WTC11 (cell line): ENCODE data around the gene EDAR. TPM values are rescaled to one million over a fixed set of nuclear protein-coding genes. Genes with fewer than 3 reads are reported as not detected.

Experiments
- ATAC-seq: fragments of 200-7000 bp; cut with Tn5 transposase; 2 replicates; pipeline ENCODE4 v1.10.0; 2021; ENCODE audit warnings: mild to moderate bottlenecking, moderate library complexity
- CTCF ChIA-PET: fragments of 300-600 bp; sonication (Branson Sonifier 250); formaldehyde crosslinking; loops from one replicate; lab custom pipeline; 2021; ENCODE audit warnings: antibody characterized with exemption; lab: Charles Lee
- POLR2A ChIA-PET: fragments of 350-600 bp; sonication (Branson Sonifier 250); formaldehyde crosslinking; loops from one replicate; lab custom pipeline; 2021; ENCODE audit warnings: antibody characterized with exemption; lab: Charles Lee
- DNase-seq: peaks from one replicate; pipeline ENCODE4 v3.0.0; 2021; ENCODE audit warnings: low spot score
- H3K27ac Mint-ChIP-seq: 2 replicates; pipeline ENCODE4 v1.8.0; 2021; ENCODE audit warnings: mixed read lengths
- H3K27me3 Mint-ChIP-seq: 2 replicates; pipeline ENCODE4 v1.8.0; 2021; ENCODE audit warnings: low read depth, mild to moderate bottlenecking, moderate library complexity, mixed read lengths
- H3K36me3 Mint-ChIP-seq: 2 replicates; pipeline ENCODE4 v1.8.0; 2021; ENCODE audit warnings: mixed read lengths
- H3K4me1 Mint-ChIP-seq: 2 replicates; pipeline ENCODE4 v1.8.0; 2022; ENCODE audit warnings: mixed read lengths
- H3K4me3 Mint-ChIP-seq: 2 replicates; pipeline ENCODE4 v1.8.0; 2021; ENCODE audit warnings: mild to moderate bottlenecking, moderate library complexity, mixed read lengths
- H3K9me3 Mint-ChIP-seq: 2 replicates; pipeline ENCODE4 v1.8.0; 2021; ENCODE audit warnings: mixed read lengths
- CREB1 ChIP-seq: sonication (generic); formaldehyde crosslinking; IDR thresholded peaks from 2 replicates; pipeline ENCODE4 v1.8.0; 2023; ENCODE audit warnings: mild to moderate bottlenecking, missing genetic modification reagents
- FOXK1 ChIP-seq: sonication (generic); formaldehyde crosslinking; IDR thresholded peaks from 2 replicates; pipeline ENCODE4 v1.8.0; 2022; ENCODE audit warnings: mild to moderate bottlenecking, moderate library complexity, missing genetic modification reagents
- IRF2 ChIP-seq: sonication (generic); formaldehyde crosslinking; IDR thresholded peaks from 2 replicates; pipeline ENCODE4 v1.8.0; 2022; ENCODE audit warnings: low read depth, missing genetic modification reagents, borderline replicate concordance
- MXD4 ChIP-seq: fragments of 250-450 bp; sonication (Bioruptor Pico); IDR thresholded peaks from 2 replicates; pipeline ENCODE4 v1.8.0; 2021; ENCODE audit warnings: mild to moderate bottlenecking, moderate library complexity, borderline replicate concordance
- NFE2L1 ChIP-seq: sonication (generic); formaldehyde crosslinking; IDR thresholded peaks from 2 replicates; pipeline ENCODE4 v1.8.1; 2023; ENCODE audit warnings: missing genetic modification reagents
- NFYB ChIP-seq: sonication (generic); formaldehyde crosslinking; conservative IDR thresholded peaks from 2 replicates; pipeline ENCODE4 v1.8.0; 2022; ENCODE audit warnings: low read depth, missing genetic modification reagents
- NR3C1 ChIP-seq: sonication (generic); formaldehyde crosslinking; conservative IDR thresholded peaks from 2 replicates; pipeline ENCODE4 v1.8.1; 2023; ENCODE audit warnings: low read depth, mild to moderate bottlenecking, missing genetic modification reagents
- PRRX2 ChIP-seq: fragments of 250-450 bp; sonication (Bioruptor Pico); IDR thresholded peaks from 2 replicates; pipeline ENCODE4 v1.8.0; 2021; ENCODE audit warnings: mild to moderate bottlenecking
- SP1 ChIP-seq: sonication (generic); formaldehyde crosslinking; conservative IDR thresholded peaks from 2 replicates; pipeline ENCODE4 v1.8.1; 2022; ENCODE audit warnings: missing genetic modification reagents
- ZNF671 ChIP-seq: fragments of 250-450 bp; sonication (Bioruptor Pico); IDR thresholded peaks from 2 replicates; pipeline ENCODE4 v1.8.0; 2021; ENCODE audit warnings: mild to moderate bottlenecking
- total RNA-seq: library from RNA; stranded (reverse); gene quantifications from 3 replicates; pipeline ENCODE4 v1.2.3, GENCODE V29; 2021
- TF ChIP-seq, protein P1 (sequence below): sonication (generic); formaldehyde crosslinking; IDR thresholded peaks from 2 replicates; pipeline ENCODE4 v1.8.1; 2022; ENCODE audit warnings: mild to moderate bottlenecking, moderate library complexity, missing genetic modification reagents
- TF ChIP-seq, protein P2 (sequence below): sonication (generic); formaldehyde crosslinking; IDR thresholded peaks from 2 replicates; pipeline ENCODE4 v1.8.0; 2023; ENCODE audit warnings: mild to moderate bottlenecking, missing genetic modification reagents
- TF ChIP-seq, protein P3 (sequence below): sonication (generic); formaldehyde crosslinking; IDR thresholded peaks from 2 replicates; pipeline ENCODE4 v1.8.0; 2022; ENCODE audit warnings: mild to moderate bottlenecking, missing genetic modification reagents
- TF ChIP-seq, protein P4 (sequence below): fragments of 200-600 bp; IDR thresholded peaks from 2 replicates; pipeline ENCODE4 v1.8.0; 2022; ENCODE audit warnings: antibody characterized with exemption
- TF ChIP-seq, protein P5 (sequence below): sonication (generic); formaldehyde crosslinking; IDR thresholded peaks from 2 replicates; pipeline ENCODE4 v1.8.1; 2022; ENCODE audit warnings: low read depth, missing genetic modification reagents, borderline replicate concordance
- TF ChIP-seq, protein P6 (sequence below): sonication (generic); formaldehyde crosslinking; IDR thresholded peaks from 2 replicates; pipeline ENCODE4 v1.8.1; 2023; ENCODE audit warnings: mild to moderate bottlenecking, missing genetic modification reagents, moderate library complexity

EDAR gene
- total RNA-seq, 1 experiment from 2014 or later: not detected

DNA sequence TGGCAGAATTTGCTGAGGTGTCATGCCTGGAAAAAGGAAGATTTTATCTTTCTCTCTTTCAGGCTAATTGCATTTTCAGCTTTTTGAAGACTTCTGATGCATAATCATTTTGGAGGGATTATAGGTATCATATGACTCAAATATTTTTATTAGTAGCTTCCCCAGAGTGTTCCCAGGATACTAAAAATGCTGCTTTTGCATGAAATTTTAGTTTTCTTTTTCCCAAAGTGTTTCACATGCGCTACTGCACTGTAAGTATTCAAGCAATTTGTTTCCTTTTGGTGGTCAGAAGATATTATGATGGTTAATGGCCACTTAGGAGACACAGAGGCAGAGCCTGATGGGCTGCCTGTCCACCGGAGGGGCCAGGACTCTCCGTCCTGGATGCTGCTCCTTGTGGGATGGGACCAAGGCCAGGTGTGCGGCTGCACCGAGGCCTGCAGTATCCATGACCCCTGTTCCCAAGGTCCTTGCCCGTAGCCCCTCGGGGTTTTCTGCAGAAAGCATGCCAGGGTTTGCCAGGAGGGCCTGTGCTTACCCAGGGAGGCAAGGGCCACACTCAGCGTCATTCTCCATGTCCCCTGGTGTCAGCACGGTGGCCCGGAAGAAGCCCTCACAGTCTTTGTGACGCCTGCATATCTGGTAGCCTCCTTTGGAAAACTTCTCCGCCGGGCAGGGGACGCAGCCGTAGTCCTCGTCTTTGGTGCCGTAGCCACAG is 60.2 kb downstream of the EDAR start:
- ChIA-PET CTCF (interaction anchor here (1.0 to 2.2 kb wide), 8 partner anchors 9 to 196 kb away, joined by 3 to 10 read pairs (median 4); partner anchors contain the start of gene EDAR), POLR2A (no interaction called here)
- no peak overlapping the region for H3K27ac Mint-ChIP-seq

DNA sequence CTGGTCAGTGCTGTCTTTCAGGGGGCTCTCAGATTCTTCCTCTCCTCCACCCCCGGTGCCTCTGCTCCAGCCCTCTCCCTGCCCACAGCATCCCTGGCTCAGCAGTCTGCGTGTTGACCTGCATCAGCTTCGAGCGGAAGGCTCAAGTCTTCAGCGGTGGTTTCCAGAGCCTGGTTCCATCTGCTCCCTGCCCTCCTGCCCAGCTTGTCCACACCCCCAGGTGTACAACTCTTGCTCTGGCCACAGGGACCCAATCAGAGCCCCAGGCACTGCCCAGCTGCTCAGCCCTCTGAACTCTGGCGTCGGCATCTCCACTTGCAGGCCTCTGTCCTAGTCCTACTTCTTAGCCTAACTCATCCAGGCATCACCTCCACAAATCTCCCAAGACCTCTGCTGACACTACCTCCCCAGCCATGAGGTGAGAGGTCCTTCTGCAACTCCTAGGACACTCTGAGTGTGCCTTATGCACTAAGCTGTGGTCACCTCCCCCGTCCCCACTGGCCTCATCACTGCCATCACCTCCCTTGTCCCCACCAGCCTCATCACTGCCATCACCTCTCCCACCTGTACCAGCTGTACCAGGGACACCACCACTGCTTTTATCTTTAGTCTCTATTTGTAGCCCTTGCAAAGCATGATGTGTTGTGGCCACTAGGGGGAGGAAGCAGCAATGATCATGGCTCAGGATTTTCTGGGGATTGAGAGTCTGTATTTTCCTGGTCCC is 60.9 kb downstream of the EDAR start:
- H3K4me3 Mint-ChIP-seq: no peak overlapping the region
- H3K36me3 Mint-ChIP-seq: no peaks in the 10 kb centered on the region
- DNase-seq: peak; percentile 56
- TF ChIP-seq NFE2L1 (CRISPR knock-in tag) (0 out of 2 replicates have a peak, but pooled peaks have one; percentile 32), MXD4 (CRISPR knock-in tag) (no peak), SP1 (no peak), FOXK1 (no peak)
- TF ChIP-seq, protein P1, sequence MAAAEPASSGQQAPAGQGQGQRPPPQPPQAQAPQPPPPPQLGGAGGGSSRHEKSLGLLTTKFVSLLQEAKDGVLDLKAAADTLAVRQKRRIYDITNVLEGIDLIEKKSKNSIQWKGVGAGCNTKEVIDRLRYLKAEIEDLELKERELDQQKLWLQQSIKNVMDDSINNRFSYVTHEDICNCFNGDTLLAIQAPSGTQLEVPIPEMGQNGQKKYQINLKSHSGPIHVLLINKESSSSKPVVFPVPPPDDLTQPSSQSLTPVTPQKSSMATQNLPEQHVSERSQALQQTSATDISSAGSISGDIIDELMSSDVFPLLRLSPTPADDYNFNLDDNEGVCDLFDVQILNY (CRISPR knock-in tag): no peak
- TF ChIP-seq, protein P2, sequence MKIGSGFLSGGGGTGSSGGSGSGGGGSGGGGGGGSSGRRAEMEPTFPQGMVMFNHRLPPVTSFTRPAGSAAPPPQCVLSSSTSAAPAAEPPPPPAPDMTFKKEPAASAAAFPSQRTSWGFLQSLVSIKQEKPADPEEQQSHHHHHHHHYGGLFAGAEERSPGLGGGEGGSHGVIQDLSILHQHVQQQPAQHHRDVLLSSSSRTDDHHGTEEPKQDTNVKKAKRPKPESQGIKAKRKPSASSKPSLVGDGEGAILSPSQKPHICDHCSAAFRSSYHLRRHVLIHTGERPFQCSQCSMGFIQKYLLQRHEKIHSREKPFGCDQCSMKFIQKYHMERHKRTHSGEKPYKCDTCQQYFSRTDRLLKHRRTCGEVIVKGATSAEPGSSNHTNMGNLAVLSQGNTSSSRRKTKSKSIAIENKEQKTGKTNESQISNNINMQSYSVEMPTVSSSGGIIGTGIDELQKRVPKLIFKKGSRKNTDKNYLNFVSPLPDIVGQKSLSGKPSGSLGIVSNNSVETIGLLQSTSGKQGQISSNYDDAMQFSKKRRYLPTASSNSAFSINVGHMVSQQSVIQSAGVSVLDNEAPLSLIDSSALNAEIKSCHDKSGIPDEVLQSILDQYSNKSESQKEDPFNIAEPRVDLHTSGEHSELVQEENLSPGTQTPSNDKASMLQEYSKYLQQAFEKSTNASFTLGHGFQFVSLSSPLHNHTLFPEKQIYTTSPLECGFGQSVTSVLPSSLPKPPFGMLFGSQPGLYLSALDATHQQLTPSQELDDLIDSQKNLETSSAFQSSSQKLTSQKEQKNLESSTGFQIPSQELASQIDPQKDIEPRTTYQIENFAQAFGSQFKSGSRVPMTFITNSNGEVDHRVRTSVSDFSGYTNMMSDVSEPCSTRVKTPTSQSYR (CRISPR knock-in tag): no peak
- TF ChIP-seq, protein P3, sequence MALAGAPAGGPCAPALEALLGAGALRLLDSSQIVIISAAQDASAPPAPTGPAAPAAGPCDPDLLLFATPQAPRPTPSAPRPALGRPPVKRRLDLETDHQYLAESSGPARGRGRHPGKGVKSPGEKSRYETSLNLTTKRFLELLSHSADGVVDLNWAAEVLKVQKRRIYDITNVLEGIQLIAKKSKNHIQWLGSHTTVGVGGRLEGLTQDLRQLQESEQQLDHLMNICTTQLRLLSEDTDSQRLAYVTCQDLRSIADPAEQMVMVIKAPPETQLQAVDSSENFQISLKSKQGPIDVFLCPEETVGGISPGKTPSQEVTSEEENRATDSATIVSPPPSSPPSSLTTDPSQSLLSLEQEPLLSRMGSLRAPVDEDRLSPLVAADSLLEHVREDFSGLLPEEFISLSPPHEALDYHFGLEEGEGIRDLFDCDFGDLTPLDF: no peak
- TF ChIP-seq, protein P4, sequence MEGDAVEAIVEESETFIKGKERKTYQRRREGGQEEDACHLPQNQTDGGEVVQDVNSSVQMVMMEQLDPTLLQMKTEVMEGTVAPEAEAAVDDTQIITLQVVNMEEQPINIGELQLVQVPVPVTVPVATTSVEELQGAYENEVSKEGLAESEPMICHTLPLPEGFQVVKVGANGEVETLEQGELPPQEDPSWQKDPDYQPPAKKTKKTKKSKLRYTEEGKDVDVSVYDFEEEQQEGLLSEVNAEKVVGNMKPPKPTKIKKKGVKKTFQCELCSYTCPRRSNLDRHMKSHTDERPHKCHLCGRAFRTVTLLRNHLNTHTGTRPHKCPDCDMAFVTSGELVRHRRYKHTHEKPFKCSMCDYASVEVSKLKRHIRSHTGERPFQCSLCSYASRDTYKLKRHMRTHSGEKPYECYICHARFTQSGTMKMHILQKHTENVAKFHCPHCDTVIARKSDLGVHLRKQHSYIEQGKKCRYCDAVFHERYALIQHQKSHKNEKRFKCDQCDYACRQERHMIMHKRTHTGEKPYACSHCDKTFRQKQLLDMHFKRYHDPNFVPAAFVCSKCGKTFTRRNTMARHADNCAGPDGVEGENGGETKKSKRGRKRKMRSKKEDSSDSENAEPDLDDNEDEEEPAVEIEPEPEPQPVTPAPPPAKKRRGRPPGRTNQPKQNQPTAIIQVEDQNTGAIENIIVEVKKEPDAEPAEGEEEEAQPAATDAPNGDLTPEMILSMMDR: peak; percentile 67
- TF ChIP-seq, all 79 proteins: peak for 2
- CTCF ChIA-PET: interaction anchor here (1.3 to 2.2 kb wide), 8 partner anchors 9 to 175 kb away, joined by 4 to 10 read pairs (median 5); partner anchors contain the start of gene EDAR
- H3K27ac Mint-ChIP-seq: no peak overlapping the region
- H3K27me3 Mint-ChIP-seq: no peaks in the 10 kb centered on the region; the same call in 1 of the 2 replicates
- POLR2A ChIA-PET: no interaction called here
- H3K9me3 Mint-ChIP-seq: no peaks in the 10 kb centered on the region
- ATAC-seq: peak; percentile 69
- peaks cover 3% of the 10 kb centered on the region for H3K4me1 Mint-ChIP-seq

More for the DNA sequence above, 60.2 kb downstream of the EDAR start:
- no peaks in the 10 kb centered on the region; the same call in 1 of the 2 replicates for H3K27me3 Mint-ChIP-seq
- H3K36me3 Mint-ChIP-seq: no peaks in the 10 kb centered on the region
- TF ChIP-seq PRRX2 (no peak), NFYB (CRISPR knock-in tag) (no peak), NR3C1 (CRISPR knock-in tag) (no peak), IRF2 (CRISPR knock-in tag) (no peak), CREB1 (no peak), ZNF671 (no peak)
- TF ChIP-seq, protein P5, sequence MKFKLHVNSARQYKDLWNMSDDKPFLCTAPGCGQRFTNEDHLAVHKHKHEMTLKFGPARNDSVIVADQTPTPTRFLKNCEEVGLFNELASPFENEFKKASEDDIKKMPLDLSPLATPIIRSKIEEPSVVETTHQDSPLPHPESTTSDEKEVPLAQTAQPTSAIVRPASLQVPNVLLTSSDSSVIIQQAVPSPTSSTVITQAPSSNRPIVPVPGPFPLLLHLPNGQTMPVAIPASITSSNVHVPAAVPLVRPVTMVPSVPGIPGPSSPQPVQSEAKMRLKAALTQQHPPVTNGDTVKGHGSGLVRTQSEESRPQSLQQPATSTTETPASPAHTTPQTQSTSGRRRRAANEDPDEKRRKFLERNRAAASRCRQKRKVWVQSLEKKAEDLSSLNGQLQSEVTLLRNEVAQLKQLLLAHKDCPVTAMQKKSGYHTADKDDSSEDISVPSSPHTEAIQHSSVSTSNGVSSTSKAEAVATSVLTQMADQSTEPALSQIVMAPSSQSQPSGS (CRISPR knock-in tag): no peak
- TF ChIP-seq, protein P6, sequence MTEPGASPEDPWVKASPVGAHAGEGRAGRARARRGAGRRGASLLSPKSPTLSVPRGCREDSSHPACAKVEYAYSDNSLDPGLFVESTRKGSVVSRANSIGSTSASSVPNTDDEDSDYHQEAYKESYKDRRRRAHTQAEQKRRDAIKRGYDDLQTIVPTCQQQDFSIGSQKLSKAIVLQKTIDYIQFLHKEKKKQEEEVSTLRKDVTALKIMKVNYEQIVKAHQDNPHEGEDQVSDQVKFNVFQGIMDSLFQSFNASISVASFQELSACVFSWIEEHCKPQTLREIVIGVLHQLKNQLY (CRISPR knock-in tag): no peak
- TF ChIP-seq, all 79 proteins: peak for 0
- DNase-seq (no peak), ATAC-seq (no peak)
- Mint-ChIP-seq H3K4me3 (no peak overlapping the region), H3K9me3 (no peaks in the 10 kb centered on the region), H3K4me1 (peaks cover 10% of the 10 kb centered on the region)
